IMR-90 (cell line): ENCODE results near the gene RTP4. TPM values are rescaled to one million over a fixed set of nuclear protein-coding genes. Genes with fewer than 3 reads are reported as not detected.

Experiments used
- ATAC-seq: fragments of 200-7000 bp; cut with Tn5 transposase; 2 replicates; pipeline ENCODE4 v1.9.1; 2020; ENCODE audit warnings: low read depth, mild to moderate bottlenecking, moderate library complexity
- BruUV-seq: library from RNA; stranded (reverse); fragments of 400-500 nt; replicated peaks from 2 replicates; lab custom pipeline; 2021; lab: Mats Ljungman, UMichigan
- CTCF ChIA-PET: fragments of 300-600 bp; formaldehyde crosslinking; extraction: SDS; loops from one replicate; lab custom pipeline; 2021; ENCODE audit warnings: antibody characterized with exemption; lab: Yijun Ruan, JAX
- POLR2A ChIA-PET: fragments of 300-600 bp; sonication (Branson Sonifier 250); formaldehyde crosslinking; loops from one replicate; lab custom pipeline; 2022; ENCODE audit warnings: antibody characterized with exemption; ENCODE audit not compliant: unreplicated experiment; lab: Charles Lee
- DNase-seq: peaks from one replicate; pipeline ENCODE4 v3.0.0; 2013
- H2AFZ ChIP-seq: replicated peaks from 2 replicates; pipeline ENCODE3; 2013; ENCODE audit warnings: low read length, mild to moderate bottlenecking; ENCODE audit not compliant: poor library complexity
- H2AK5ac ChIP-seq: 2 replicates; pipeline ENCODE4 v1.6.1; 2013; ENCODE audit warnings: low read depth, low read length, inconsistent platforms
- H2AK9ac ChIP-seq: replicated peaks from 2 replicates; pipeline ENCODE3; 2013; ENCODE audit warnings: mild to moderate bottlenecking, low read depth, low read length, moderate library complexity; ENCODE audit not compliant: poor library complexity
- H2BK120ac ChIP-seq: 2 replicates; pipeline ENCODE4 v1.6.1; 2013; ENCODE audit warnings: low read depth, low read length, inconsistent platforms
- H2BK15ac ChIP-seq: 3 replicates; pipeline ENCODE4 v1.6.1; 2013; ENCODE audit warnings: low read depth, low read length, inconsistent platforms
- H2BK20ac ChIP-seq: 2 replicates; pipeline ENCODE4 v1.6.1; 2013; ENCODE audit warnings: low read depth, mild to moderate bottlenecking, inconsistent platforms, low read length, moderate library complexity
- H2BK5ac ChIP-seq: 2 replicates; pipeline ENCODE4 v1.6.1; 2013; ENCODE audit warnings: mild to moderate bottlenecking, low read depth, low read length, inconsistent platforms; ENCODE audit not compliant: poor library complexity, severe bottlenecking
- H3K14ac ChIP-seq: replicated peaks from 2 replicates; pipeline ENCODE4 v1.6.1; 2013; ENCODE audit warnings: low read depth, low read length, inconsistent platforms
- H3K18ac ChIP-seq: 2 replicates; pipeline ENCODE4 v1.6.1; 2013; ENCODE audit warnings: low read depth, low read length, control low read depth
- H3K23ac ChIP-seq: 2 replicates; pipeline ENCODE4 v1.6.1; 2013; ENCODE audit warnings: low read depth, low read length, inconsistent platforms
- H3K27ac ChIP-seq: 2 replicates; pipeline ENCODE4 v1.5.1; 2013; ENCODE audit warnings: mild to moderate bottlenecking, control low read depth, low read length; ENCODE audit not compliant: insufficient read depth
- H3K27me3 ChIP-seq: 2 replicates; pipeline ENCODE4 v1.6.1; 2013; ENCODE audit warnings: low read length; ENCODE audit not compliant: control insufficient read depth, insufficient read depth
- H3K36me3 ChIP-seq: 2 replicates; pipeline ENCODE4 v1.6.1; 2013; ENCODE audit warnings: low read length, mixed read lengths; ENCODE audit not compliant: control insufficient read depth, insufficient read depth
- H3K4ac ChIP-seq: 2 replicates; pipeline ENCODE4 v1.6.1; 2013; ENCODE audit warnings: low read depth, low read length, inconsistent platforms
- H3K4me1 ChIP-seq: 2 replicates; pipeline ENCODE4 v1.6.1; 2013; ENCODE audit warnings: low read length, mixed read lengths; ENCODE audit not compliant: control insufficient read depth, insufficient read depth
- H3K4me2 ChIP-seq: 2 replicates; pipeline ENCODE4 v1.6.1; 2013; ENCODE audit warnings: low read depth, mild to moderate bottlenecking, control low read depth, low read length, moderate library complexity
- H3K4me3 ChIP-seq: 2 replicates; pipeline ENCODE4 v1.5.1; 2013; ENCODE audit warnings: low read depth, mild to moderate bottlenecking, control low read depth, low read length, moderate library complexity; ENCODE audit not compliant: insufficient read depth
- H3K56ac ChIP-seq: 2 replicates; pipeline ENCODE4 v1.6.1; 2013; ENCODE audit warnings: low read length, inconsistent platforms; ENCODE audit not compliant: insufficient read depth; ENCODE audit errors: extremely low read depth
- H3K79me1 ChIP-seq, 2 experiments: 2 replicates each; pipeline ENCODE4 v1.6.1; 2013; ENCODE audit warnings: low read length in 2 of 2, inconsistent platforms in 1 of 2, low read depth in 1 of 2
- H3K9ac ChIP-seq: 2 replicates; pipeline ENCODE4 v1.6.1; 2013; ENCODE audit warnings: low read depth, low read length, control low read depth
- H3K9me1 ChIP-seq: 2 replicates; pipeline ENCODE4 v1.6.1; 2013; ENCODE audit warnings: low read length, inconsistent platforms; ENCODE audit not compliant: insufficient read depth
- H3K9me3 ChIP-seq: 2 replicates; pipeline ENCODE4 v1.6.1; 2013; ENCODE audit warnings: low read length; ENCODE audit not compliant: control insufficient read depth, insufficient read depth
- H4K20me1 ChIP-seq: 2 replicates; pipeline ENCODE4 v1.6.1; 2013; ENCODE audit warnings: low read length, inconsistent platforms; ENCODE audit not compliant: insufficient read depth
- H4K5ac ChIP-seq: 2 replicates; pipeline ENCODE4 v1.6.1; 2013; ENCODE audit warnings: mild to moderate bottlenecking, low read depth, low read length, control low read depth
- H4K8ac ChIP-seq, 2 experiments: 2 replicates each; pipeline ENCODE4 v1.6.1; 2013; ENCODE audit warnings: low read depth in 2 of 2, low read length in 2 of 2, control low read depth in 1 of 2, inconsistent platforms in 1 of 2
- H4K91ac ChIP-seq: 2 replicates; pipeline ENCODE4 v1.6.1; 2013; ENCODE audit warnings: low read depth, low read length, inconsistent platforms; ENCODE audit not compliant: insufficient read depth
- BHLHE40 ChIP-seq: fragments of 150-350 bp; IDR thresholded peaks from 2 replicates; pipeline ENCODE4 v1.6.1; 2016; ENCODE audit warnings: mild to moderate bottlenecking, low read depth, low read length
- MAFK ChIP-seq: IDR thresholded peaks from 2 replicates; pipeline ENCODE4 v1.6.1; 2012; ENCODE audit warnings: low read depth, low read length, improper control_type of control experiment
- NFE2L2 ChIP-seq: fragments of 150-350 bp; IDR thresholded peaks from 2 replicates; pipeline ENCODE4 v1.6.1; 2016; ENCODE audit warnings: low read depth, mild to moderate bottlenecking, low read length
- RCOR1 ChIP-seq: IDR thresholded peaks from 2 replicates; pipeline ENCODE4 v1.6.1; 2012; ENCODE audit warnings: mild to moderate bottlenecking, low read length, improper control_type of control experiment; ENCODE audit not compliant: insufficient replicate concordance
- RFX5 ChIP-seq: IDR thresholded peaks from 2 replicates; pipeline ENCODE4 v1.8.0; 2012; ENCODE audit warnings: low read depth, mild to moderate bottlenecking, low read length, moderate library complexity
- WGBS, 2 experiments: methylation state at CpG; one replicate each; pipeline versions ENCODE4 v1.1.5 to v1.1.7; 2013; ENCODE audit warnings: missing lambda C conversion rate in 2 of 2; ENCODE audit not compliant: insufficient read length in 1 of 2; ENCODE audit errors: extremely low coverage in 2 of 2; 5-methylcytosine and 5-hydroxymethylcytosine counted together
- dilution Hi-C: fragments of 300-500 bp; cut with HindIII; formaldehyde crosslinking; loops from one replicate; pipeline ENCODE4 v1.14.3; 2018; ENCODE audit warnings: low sequenced_read_pairs; ENCODE audit not compliant: unreplicated experiment
- in situ Hi-C: fragments of 300-500 bp; cut with MboI; formaldehyde crosslinking; loops from 3 replicates; pipeline ENCODE4 v1.14.3; 2019; ENCODE audit warnings: low sequenced_read_pairs, inconsistent platforms, mixed read lengths
- intact Hi-C: fragments of 100-400 bp; cut with micrococcal nuclease; formaldehyde crosslinking; loops from 2 replicates; pipeline ENCODE4 v1.10.0; 2022
- polyA plus RNA-seq, 3 experiments: library from polyadenylated mRNA; depleted of rRNA; stranded (reverse); fragments of >200 nt; gene quantifications; 2 replicates each; pipeline ENCODE4 v1.2.3, GENCODE V29; 2012; ENCODE audit warnings: low replicate concordance in 1 of 3
- total RNA-seq: library from RNA; depleted of rRNA; stranded (reverse); fragments of >200 nt; gene quantifications from 2 replicates; pipeline ENCODE4 v1.2.3, GENCODE V29; 2012

The RTP4 gene
- total and polyA plus RNA-seq, 2 of the 4 experiments (the other 2 are of a cell fraction) = not detected

GRCh38 chr3:187323091-187323490 is 45.1 kb upstream of the RTP4 start:
- H3K27ac ChIP-seq = no peak overlapping the region
- POLR2A ChIA-PET = no interaction called here
- CTCF ChIA-PET = interaction anchor here (8.6 kb wide), 1 partner anchor 356 kb away, joined by 168 read pairs; no protein-coding TSS in a partner anchor
- no peak overlapping the region for H2AK5ac ChIP-seq
- H4K5ac ChIP-seq = no peak overlapping the region
- H3K18ac ChIP-seq = no peak overlapping the region
- no peak overlapping the region for H2AK9ac ChIP-seq
- no peak overlapping the region for H2BK15ac ChIP-seq
- peaks cover 2% of the 10 kb centered on the region; the same call in 1 of the 2 replicates for H3K4me1 ChIP-seq
- no peak for DNase-seq
- H3K36me3 ChIP-seq = no peaks in the 10 kb centered on the region
- H3K14ac ChIP-seq = no peak overlapping the region
- no peak overlapping the region for H4K8ac ChIP-seq
- 33% methylated on average over 1 of the region's 3 CpGs; no CpG with 5 or more reads in 1 of the 2 experiments for WGBS, 2 experiments
- ATAC-seq = no peak
- H2BK20ac ChIP-seq = no peak overlapping the region
- no peak overlapping the region for H3K56ac ChIP-seq
- H3K27me3 ChIP-seq = peaks cover 17% of the 10 kb centered on the region
- H2BK5ac ChIP-seq = no peak overlapping the region
- TF ChIP-seq MAFK (no peak), NFE2L2 (no peak), BHLHE40 (no peak), RFX5 (no peak), RCOR1 (no peak)
- in situ Hi-C loops = no loop called here
- no peak overlapping the region for H3K4ac ChIP-seq
- H2BK120ac ChIP-seq = no peak overlapping the region
- no peak overlapping the region for H4K91ac ChIP-seq
- no peak overlapping the region for H3K9ac ChIP-seq
- H3K9me3 ChIP-seq = no peaks in the 10 kb centered on the region
- H3K4me2 ChIP-seq = no peak overlapping the region
- H4K20me1 ChIP-seq = no peaks in the 10 kb centered on the region
- dilution Hi-C loops = loop anchor here (25.0 kb wide), 1 partner anchor 364 kb away; no protein-coding TSS in a partner anchor
- H3K9me1 ChIP-seq = no peaks in the 10 kb centered on the region
- intact Hi-C loops = no loop called here
- H2AFZ ChIP-seq = no peak overlapping the region
- no TSS peak for BruUV-seq
- no peaks in the 10 kb centered on the region for H3K79me1 ChIP-seq
- H3K23ac ChIP-seq = no peak overlapping the region
- H3K4me3 ChIP-seq = no peak overlapping the region
